ENCODE data around the gene UBXN7.

- TF ChIP-seq CTCF (IDR thresholded peaks at IDR 0.05; ENCODE audit: extremely low read depth in 1 of 2, insufficient read depth in 1 of 2, low read depth in 1 of 2, low read length in 2 of 2) (no peak), MAX (IDR thresholded peaks at IDR 0.05; ENCODE audit: insufficient read depth, insufficient read length) (no peak), POLR2A (IDR thresholded peaks at IDR 0.05; ENCODE audit: low read depth, low read length) (no peak), POLR2AphosphoS5 (IDR thresholded peaks at IDR 0.05; ENCODE audit: insufficient read depth, low read depth, low read length) (no peak), EZH2 (IDR thresholded peaks at IDR 0.05; ENCODE audit: borderline replicate concordance, low read depth, low read length, severe bottlenecking) (no peak), JUN (IDR thresholded peaks at IDR 0.05; ENCODE audit: borderline replicate concordance, insufficient read depth, insufficient read length, low read depth) (no peak)
Observed at GRCh38 chr3:196472286-196472685, 40.1 kb upstream of the UBXN7 start.

Measured in endothelial cell of umbilical vein (primary cell).